Measurements from ENCODE around the gene EOGT. TPM values are rescaled to one million over a fixed set of nuclear protein-coding genes. Genes with fewer than 3 reads are reported as not detected.

EOGT gene
- total RNA-seq, 1 experiment from 2014 or later = 20.1 TPM

GRCh38 chr3:69058180-69058946 lies 44.9 kb upstream of the EOGT start:
- no peak for DNase-seq (ENCODE audit: low read depth, low spot score)
- ChIA-PET CTCF (no interaction called here), RAD21 (ENCODE audit: low non-redundant PET in 1 of 2, low total read pairs in 2 of 2, uncharacterized antibody in 2 of 2, unreplicated experiment in 2 of 2) (no interaction called here), POLR2A (no interaction called here)
- intact Hi-C loops (cut with micrococcal nuclease) = no loop called here
- Histone ChIP-seq H3K9me2 (ENCODE audit: insufficient read depth) (no peaks in the 10 kb centered on the region), H3K9ac (ENCODE audit: low read length) (no peak overlapping the region), H3K36me3 (ENCODE audit: control insufficient read depth in 1 of 2, insufficient read depth in 2 of 2, low read length in 2 of 2) (peaks cover 27 to 46% of the 10 kb centered on the region in 2 experiments), H3K9me3 (ENCODE audit: control insufficient read depth in 1 of 2, insufficient read depth in 1 of 2, low read depth in 1 of 2, low read length in 2 of 2) (no peaks in the 10 kb centered on the region), H3K27ac (ENCODE audit: low read depth, low read length) (no peak overlapping the region), H3K27me3 (ENCODE audit: insufficient read depth, low read length) (no peaks in the 10 kb centered on the region), H3K79me2 (ENCODE audit: insufficient read depth, low read length) (no peaks in the 10 kb centered on the region), H4K20me1 (ENCODE audit: insufficient read depth) (no peaks in the 10 kb centered on the region), H3K4me1 (ENCODE audit: control insufficient read depth in 1 of 2, insufficient read depth in 2 of 2, low read length in 2 of 2) (no peaks in the 10 kb centered on the region), H2AFZ (ENCODE audit: low read depth, low read length, poor library complexity, severe bottlenecking) (no peak overlapping the region), H3K4me2 (ENCODE audit: low read length) (no peak overlapping the region), H3K4me3 (replicated peaks in 1 of 2; ENCODE audit: low read depth in 1 of 2, low read length in 2 of 2) (no peak overlapping the region)
- no peak for ATAC-seq
- no TSS peak for BruUV-seq (replicated peaks)
- TF ChIP-seq, protein P1, sequence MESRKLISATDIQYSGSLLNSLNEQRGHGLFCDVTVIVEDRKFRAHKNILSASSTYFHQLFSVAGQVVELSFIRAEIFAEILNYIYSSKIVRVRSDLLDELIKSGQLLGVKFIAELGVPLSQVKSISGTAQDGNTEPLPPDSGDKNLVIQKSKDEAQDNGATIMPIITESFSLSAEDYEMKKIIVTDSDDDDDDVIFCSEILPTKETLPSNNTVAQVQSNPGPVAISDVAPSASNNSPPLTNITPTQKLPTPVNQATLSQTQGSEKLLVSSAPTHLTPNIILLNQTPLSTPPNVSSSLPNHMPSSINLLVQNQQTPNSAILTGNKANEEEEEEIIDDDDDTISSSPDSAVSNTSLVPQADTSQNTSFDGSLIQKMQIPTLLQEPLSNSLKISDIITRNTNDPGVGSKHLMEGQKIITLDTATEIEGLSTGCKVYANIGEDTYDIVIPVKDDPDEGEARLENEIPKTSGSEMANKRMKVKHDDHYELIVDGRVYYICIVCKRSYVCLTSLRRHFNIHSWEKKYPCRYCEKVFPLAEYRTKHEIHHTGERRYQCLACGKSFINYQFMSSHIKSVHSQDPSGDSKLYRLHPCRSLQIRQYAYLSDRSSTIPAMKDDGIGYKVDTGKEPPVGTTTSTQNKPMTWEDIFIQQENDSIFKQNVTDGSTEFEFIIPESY (IDR thresholded peaks at IDR 0.05; ENCODE audit: extremely low read depth, insufficient replicate concordance, low read length) = no peak
- TF ChIP-seq SP1 (IDR thresholded peaks at IDR 0.05; ENCODE audit: low read depth) = no peak

DNA sequence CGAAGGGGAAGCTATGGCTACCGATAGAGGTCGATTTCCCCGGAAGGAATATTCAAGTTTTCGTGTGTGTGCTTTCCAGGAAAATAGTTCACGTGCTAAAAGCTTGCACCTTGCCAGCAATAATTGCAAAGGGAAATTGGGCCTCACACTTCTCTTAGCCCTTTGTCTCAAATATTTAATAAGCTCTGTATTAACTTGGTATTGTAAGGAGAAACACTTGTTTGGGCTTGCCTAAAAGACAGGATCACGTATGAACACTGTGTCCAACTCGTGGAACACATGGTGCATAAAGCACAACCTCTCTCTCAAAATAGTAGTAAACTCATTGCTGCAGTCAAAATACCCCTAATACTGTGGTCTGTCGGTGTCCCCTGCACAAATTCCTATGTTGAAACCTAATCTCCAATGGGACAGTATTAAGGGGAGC lies 39.0 kb upstream of the EOGT start:
- TSS peak; percentile 99 for BruUV-seq (replicated peaks)
- H3K9ac ChIP-seq (ENCODE audit: low read length) = peak overlapping the region; percentile 85

More for the DNA sequence above, 39.0 kb upstream of the EOGT start:
- peaks cover 10 to 14% of the 10 kb centered on the region in 2 experiments for H3K4me1 ChIP-seq (ENCODE audit: control insufficient read depth in 1 of 2, insufficient read depth in 2 of 2, low read length in 2 of 2)
- no peak for DNase-seq (ENCODE audit: low read depth, low spot score)
- H4K20me1 ChIP-seq (ENCODE audit: insufficient read depth) = no peaks in the 10 kb centered on the region
- H3K4me3 ChIP-seq (replicated peaks in 1 of 2; ENCODE audit: low read depth in 1 of 2, low read length in 2 of 2) = peak overlapping the region; percentile 81 to 87
- ChIA-PET RAD21 (ENCODE audit: low non-redundant PET in 1 of 2, low total read pairs in 2 of 2, uncharacterized antibody in 2 of 2, unreplicated experiment in 2 of 2) (no interaction called here), POLR2A (interaction anchor here (0.6 to 1.8 kb wide), 5 partner anchors 10 to 116 kb away, joined by 3 to 5 read pairs (median 3); partner anchors contain the start of gene ARL6IP5), CTCF (interaction anchor here (1.6 kb wide), 1 partner anchor 68 kb away, joined by 4 read pairs; no protein-coding TSS in a partner anchor)
- no peaks in the 10 kb centered on the region for H3K9me2 ChIP-seq (ENCODE audit: insufficient read depth)
- TF ChIP-seq SIN3A (IDR thresholded peaks at IDR 0.05; ENCODE audit: low read depth) (0 out of 2 replicates have a peak, but pooled peaks have one; percentile 22), EZH2 (IDR thresholded peaks at IDR 0.05) (no peak), ELF1 (IDR thresholded peaks at IDR 0.05; ENCODE audit: borderline replicate concordance, low read depth) (no peak), SP1 (IDR thresholded peaks at IDR 0.05; ENCODE audit: low read depth) (no peak; the same call in 1 of the 2 replicates), POLR2A (IDR thresholded peaks at IDR 0.05; ENCODE audit: borderline replicate concordance, extremely low read depth, insufficient read depth, insufficient read length) (no peak), MAX (IDR thresholded peaks at IDR 0.05) (peak; percentile 63; the same call in 1 of the 2 replicates), CEBPB (IDR thresholded peaks at IDR 0.05; ENCODE audit: low read depth) (no peak), SRF (IDR thresholded peaks at IDR 0.05; ENCODE audit: low read depth) (no peak), EGR1 (IDR thresholded peaks at IDR 0.05; ENCODE audit: low read depth) (no peak), TCF7L2 (IDR thresholded peaks at IDR 0.05; ENCODE audit: borderline replicate concordance, extremely low read depth, insufficient read depth, insufficient read length) (no peak), CBX3 (IDR thresholded peaks at IDR 0.05; ENCODE audit: low read depth) (no peak), POLR2AphosphoS5 (IDR thresholded peaks at IDR 0.05; ENCODE audit: low read depth, low read length) (no peak), EZH2phosphoT487 (IDR thresholded peaks at IDR 0.05; ENCODE audit: borderline replicate concordance) (no peak)
- H3K36me3 ChIP-seq (ENCODE audit: control insufficient read depth in 1 of 2, insufficient read depth in 2 of 2, low read length in 2 of 2) = peaks cover 17 to 23% of the 10 kb centered on the region in 2 experiments; a peak in 3 of 4 replicates
- no peak overlapping the region for H2AFZ ChIP-seq (ENCODE audit: low read depth, low read length, poor library complexity, severe bottlenecking)
- H3K4me2 ChIP-seq (ENCODE audit: low read length) = peak overlapping the region; percentile 90
- peaks cover 43% of the 10 kb centered on the region for H3K79me2 ChIP-seq (ENCODE audit: insufficient read depth, low read length)
- no peaks in the 10 kb centered on the region for H3K27me3 ChIP-seq (ENCODE audit: insufficient read depth, low read length)
- peak overlapping the region; percentile 60 for H3K27ac ChIP-seq (ENCODE audit: low read depth, low read length)
- intact Hi-C loops (cut with micrococcal nuclease) = loop anchor here (1.0 to 5.0 kb wide), 2 partner anchors 28 to 40 kb away; partner anchors contain the start of genes EOGT and UBA3
- ATAC-seq = peak; percentile 18; the same call in 1 of the 2 replicates
- H3K9me3 ChIP-seq (ENCODE audit: control insufficient read depth in 1 of 2, insufficient read depth in 1 of 2, low read depth in 1 of 2, low read length in 2 of 2) = no peaks in the 10 kb centered on the region

All from HCT116 (cell line).